Astrocyte (in vitro differentiated cells and primary cell): ENCODE results near the gene MRPS9. TPM values are rescaled to one million over a fixed set of nuclear protein-coding genes. Genes with fewer than 3 reads are reported as not detected.

Experiments used
- DNase-seq: peaks from one replicate; pipeline ENCODE4 v3.0.0-alpha.2; 2010; ENCODE audit warnings: low read depth
- FAIRE-seq: peaks from 2 replicates; lab custom pipeline; 2011; peaks lifted over from hg19 to GRCh38; lab: Jason Lieb, UNC
- H2AFZ ChIP-seq: 2 replicates; pipeline ENCODE4 v1.6.0; 2012; ENCODE audit warnings: low read depth, low read length, inconsistent platforms
- H3K27ac ChIP-seq: 2 replicates; pipeline ENCODE4 v1.5.1; 2011; ENCODE audit warnings: low read depth, low read length, inconsistent platforms
- H3K27me3 ChIP-seq: 2 replicates; pipeline ENCODE4 v1.6.0; 2011; ENCODE audit warnings: low read length, inconsistent platforms; ENCODE audit not compliant: insufficient read depth
- H3K36me3 ChIP-seq: 2 replicates; pipeline ENCODE4 v1.5.1; 2011; ENCODE audit warnings: low read length, inconsistent platforms; ENCODE audit not compliant: insufficient read depth
- H3K4me1 ChIP-seq: 2 replicates; pipeline ENCODE4 v1.5.1; 2011; ENCODE audit warnings: low read length, inconsistent platforms; ENCODE audit not compliant: insufficient read depth
- H3K4me2 ChIP-seq: 2 replicates; pipeline ENCODE4 v1.6.0; 2012; ENCODE audit warnings: low read length, inconsistent platforms
- H3K4me3 ChIP-seq: 2 replicates; pipeline ENCODE4 v1.5.1; 2011; ENCODE audit warnings: low read depth, mild to moderate bottlenecking, low read length, inconsistent platforms; ENCODE audit not compliant: insufficient read depth
- H3K79me2 ChIP-seq: 2 replicates; pipeline ENCODE4 v1.6.0; 2012; ENCODE audit warnings: mild to moderate bottlenecking, low read length, inconsistent platforms; ENCODE audit not compliant: insufficient read depth
- H3K9ac ChIP-seq: 2 replicates; pipeline ENCODE4 v1.6.0; 2012; ENCODE audit warnings: mild to moderate bottlenecking, low read length, inconsistent platforms
- H3K9me3 ChIP-seq: 2 replicates; pipeline ENCODE4 v1.5.1; 2012; ENCODE audit warnings: low read depth, mild to moderate bottlenecking, low read length, inconsistent platforms; ENCODE audit not compliant: insufficient read depth
- H4K20me1 ChIP-seq: 2 replicates; pipeline ENCODE4 v1.6.0; 2012; ENCODE audit warnings: low read length, inconsistent platforms; ENCODE audit not compliant: insufficient read depth
- H3K27ac Mint-ChIP-seq: one replicate; pipeline ENCODE4 v1.8.0; 2021; ENCODE audit warnings: mild to moderate bottlenecking, mixed read lengths; ENCODE audit not compliant: unreplicated experiment
- H3K27me3 Mint-ChIP-seq: one replicate; pipeline ENCODE4 v1.8.0; 2021; ENCODE audit warnings: low read depth, mixed read lengths; ENCODE audit not compliant: unreplicated experiment
- H3K36me3 Mint-ChIP-seq: one replicate; pipeline ENCODE4 v1.8.0; 2021; ENCODE audit warnings: low read depth, mixed read lengths; ENCODE audit not compliant: unreplicated experiment
- H3K4me1 Mint-ChIP-seq: one replicate; pipeline ENCODE4 v1.8.0; 2021; ENCODE audit warnings: low read depth, mixed read lengths; ENCODE audit not compliant: unreplicated experiment
- H3K4me3 Mint-ChIP-seq: one replicate; pipeline ENCODE4 v1.8.0; 2021; ENCODE audit warnings: mild to moderate bottlenecking, moderate library complexity, mixed read lengths; ENCODE audit not compliant: unreplicated experiment
- H3K9me3 Mint-ChIP-seq: one replicate; pipeline ENCODE4 v1.8.0; 2021; ENCODE audit warnings: mild to moderate bottlenecking, mixed read lengths; ENCODE audit not compliant: unreplicated experiment
- EZH2 ChIP-seq: IDR thresholded peaks from 2 replicates; pipeline ENCODE4 v1.6.1; 2012; ENCODE audit warnings: mild to moderate bottlenecking, low read length, inconsistent platforms; ENCODE audit not compliant: insufficient read depth
- total RNA-seq: library from RNA; stranded (reverse); gene quantifications from 2 replicates; pipeline ENCODE4 v1.2.1, GENCODE V29; 2021
- TF ChIP-seq, protein P1 (sequence below): IDR thresholded peaks from 2 replicates; pipeline ENCODE4 v1.5.1; 2011; ENCODE audit warnings: low read depth, mild to moderate bottlenecking, inconsistent platforms, low read length, moderate library complexity; ENCODE audit not compliant: insufficient read depth

Gene MRPS9
- total RNA-seq, 1 donor from 2014 or later: 32.3 TPM

DNA sequence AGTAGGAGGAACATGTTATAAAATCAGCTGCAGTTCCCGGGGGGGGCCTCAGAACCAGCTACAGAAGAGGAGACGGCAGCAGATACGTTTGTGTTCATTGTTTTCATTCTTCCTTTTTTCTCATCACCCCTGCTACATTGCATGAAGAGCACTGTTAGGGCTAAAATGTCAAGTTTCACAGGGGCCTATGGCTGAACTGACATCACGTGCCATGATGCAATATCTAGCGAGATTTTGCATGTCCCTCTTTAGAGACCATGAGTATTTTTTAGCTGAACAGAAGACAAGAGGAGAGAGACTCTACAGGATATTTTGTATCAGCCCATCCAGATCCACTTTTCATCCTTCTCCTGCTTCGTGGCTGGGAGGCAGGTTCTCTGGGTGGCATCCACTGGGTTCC lies 97.6 kb downstream of the MRPS9 start:
- no peaks in the 10 kb centered on the region for H3K27me3 ChIP-seq

DNA sequence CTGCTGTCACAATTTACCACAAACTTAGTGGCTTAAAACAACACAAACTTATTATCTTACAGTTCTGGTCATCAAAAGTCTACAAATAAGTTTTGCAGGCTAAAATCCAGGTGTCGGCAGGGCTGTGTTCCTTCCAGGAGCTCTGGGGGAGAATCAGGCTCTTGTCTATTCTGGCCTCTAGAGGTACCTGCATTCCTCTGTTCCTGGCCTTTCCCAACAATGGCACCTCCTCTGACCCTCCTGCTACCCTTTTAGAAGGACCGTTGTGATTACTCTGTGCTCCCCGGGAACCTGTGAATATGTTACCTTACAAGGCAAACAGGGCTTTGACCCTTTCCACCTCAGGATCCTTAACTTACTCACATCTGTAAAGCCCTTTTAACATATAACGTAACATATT lies 98.5 kb downstream of the MRPS9 start:
- Histone ChIP-seq H3K9me3 (no peaks in the 10 kb centered on the region), H3K4me3 (no peak overlapping the region), H3K4me2 (no peak overlapping the region), H3K27ac (no peak overlapping the region), H3K36me3 (no peaks in the 10 kb centered on the region), H3K4me1 (no peaks in the 10 kb centered on the region), H3K27me3 (no peaks in the 10 kb centered on the region), H3K9ac (no peak overlapping the region), H3K79me2 (no peaks in the 10 kb centered on the region), H2AFZ (no peak overlapping the region), H4K20me1 (no peaks in the 10 kb centered on the region)
- H3K9me3 Mint-ChIP-seq: peaks cover 2% of the 10 kb centered on the region
- no peak for DNase-seq
- peaks cover 3% of the 10 kb centered on the region for H3K27me3 Mint-ChIP-seq
- no peaks in the 10 kb centered on the region for H3K36me3 Mint-ChIP-seq
- no peak for FAIRE-seq
- H3K27ac Mint-ChIP-seq: no peak overlapping the region
- H3K4me1 Mint-ChIP-seq: peaks cover 21% of the 10 kb centered on the region
- TF ChIP-seq EZH2: no peak
- TF ChIP-seq, protein P1, sequence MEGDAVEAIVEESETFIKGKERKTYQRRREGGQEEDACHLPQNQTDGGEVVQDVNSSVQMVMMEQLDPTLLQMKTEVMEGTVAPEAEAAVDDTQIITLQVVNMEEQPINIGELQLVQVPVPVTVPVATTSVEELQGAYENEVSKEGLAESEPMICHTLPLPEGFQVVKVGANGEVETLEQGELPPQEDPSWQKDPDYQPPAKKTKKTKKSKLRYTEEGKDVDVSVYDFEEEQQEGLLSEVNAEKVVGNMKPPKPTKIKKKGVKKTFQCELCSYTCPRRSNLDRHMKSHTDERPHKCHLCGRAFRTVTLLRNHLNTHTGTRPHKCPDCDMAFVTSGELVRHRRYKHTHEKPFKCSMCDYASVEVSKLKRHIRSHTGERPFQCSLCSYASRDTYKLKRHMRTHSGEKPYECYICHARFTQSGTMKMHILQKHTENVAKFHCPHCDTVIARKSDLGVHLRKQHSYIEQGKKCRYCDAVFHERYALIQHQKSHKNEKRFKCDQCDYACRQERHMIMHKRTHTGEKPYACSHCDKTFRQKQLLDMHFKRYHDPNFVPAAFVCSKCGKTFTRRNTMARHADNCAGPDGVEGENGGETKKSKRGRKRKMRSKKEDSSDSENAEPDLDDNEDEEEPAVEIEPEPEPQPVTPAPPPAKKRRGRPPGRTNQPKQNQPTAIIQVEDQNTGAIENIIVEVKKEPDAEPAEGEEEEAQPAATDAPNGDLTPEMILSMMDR: no peak
- H3K4me3 Mint-ChIP-seq: no peak overlapping the region

More for the DNA sequence above, 97.6 kb downstream of the MRPS9 start:
- no peaks in the 10 kb centered on the region for H3K27me3 Mint-ChIP-seq
- peaks cover 2% of the 10 kb centered on the region for H3K9me3 Mint-ChIP-seq
- Histone ChIP-seq H3K36me3 (no peaks in the 10 kb centered on the region), H3K79me2 (no peaks in the 10 kb centered on the region), H3K9me3 (no peaks in the 10 kb centered on the region), H3K4me2 (no peak overlapping the region), H3K4me3 (no peak overlapping the region), H4K20me1 (no peaks in the 10 kb centered on the region), H3K4me1 (no peaks in the 10 kb centered on the region), H3K9ac (no peak overlapping the region), H2AFZ (no peak overlapping the region), H3K27ac (no peak overlapping the region)
- no peak overlapping the region for H3K27ac Mint-ChIP-seq
- H3K36me3 Mint-ChIP-seq: no peaks in the 10 kb centered on the region
- no peak for FAIRE-seq
- TF ChIP-seq, protein P1: no peak
- TF ChIP-seq EZH2: no peak
- DNase-seq: no peak
- H3K4me3 Mint-ChIP-seq: no peak overlapping the region
- peaks cover 21% of the 10 kb centered on the region for H3K4me1 Mint-ChIP-seq

DNA sequence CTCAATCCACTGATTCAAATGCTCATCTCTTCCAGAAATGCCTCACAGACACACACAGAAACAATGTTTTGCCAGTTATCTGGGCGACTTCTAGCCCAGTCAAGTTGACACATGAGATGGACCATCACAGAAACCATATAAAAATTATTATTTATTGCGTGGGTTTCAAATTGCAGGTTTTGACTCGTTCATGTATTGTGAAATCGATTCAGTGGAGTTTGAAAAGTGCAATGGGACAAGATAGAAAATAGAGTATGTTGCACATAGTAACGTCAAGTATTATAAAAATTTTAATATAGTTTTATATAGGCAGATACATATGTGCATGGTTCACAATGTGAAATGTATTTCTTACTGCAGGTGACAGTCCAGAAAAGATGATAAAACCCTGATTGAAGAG lies 100.8 kb downstream of the MRPS9 start:
- FAIRE-seq: no peak
- no peak for DNase-seq
- no peak overlapping the region for H2AFZ ChIP-seq
- no peak overlapping the region for H3K9ac ChIP-seq
- H3K4me2 ChIP-seq: no peak overlapping the region
- Mint-ChIP-seq H3K27me3 (peaks cover 5% of the 10 kb centered on the region), H3K9me3 (peaks cover 2% of the 10 kb centered on the region), H3K36me3 (no peaks in the 10 kb centered on the region), H3K27ac (no peak overlapping the region), H3K4me1 (peaks cover 18% of the 10 kb centered on the region), H3K4me3 (no peak overlapping the region)
- H3K4me3 ChIP-seq: no peak overlapping the region
- TF ChIP-seq, protein P1: no peak
- TF ChIP-seq EZH2: no peak
- no peaks in the 10 kb centered on the region for H3K9me3 ChIP-seq
- no peaks in the 10 kb centered on the region for H3K27me3 ChIP-seq
- H3K27ac ChIP-seq: no peak overlapping the region
- H3K36me3 ChIP-seq: no peaks in the 10 kb centered on the region
- H4K20me1 ChIP-seq: no peaks in the 10 kb centered on the region
- no peaks in the 10 kb centered on the region for H3K79me2 ChIP-seq
- H3K4me1 ChIP-seq: no peaks in the 10 kb centered on the region
